AG09309 (cell line): ENCODE data around the gene ACBD6.

Experiments used
- DNase-seq: peaks from one replicate; pipeline ENCODE4 v3.0.0-alpha.2; 2010; ENCODE audit warnings: low read depth
- H3K4me3 ChIP-seq: 2 replicates; pipeline ENCODE4 v1.5.1; 2011; ENCODE audit warnings: mild to moderate bottlenecking, low read depth, low read length, moderate library complexity; ENCODE audit not compliant: control insufficient read depth
- TF ChIP-seq, protein P1 (sequence below): IDR thresholded peaks from 2 replicates; pipeline ENCODE4 v1.5.1; 2011; ENCODE audit warnings: mild to moderate bottlenecking, low read depth, low read length, inconsistent platforms; ENCODE audit not compliant: insufficient read depth, control insufficient read depth; ENCODE audit errors: missing control alignments

ACBD6 gene

DNA sequence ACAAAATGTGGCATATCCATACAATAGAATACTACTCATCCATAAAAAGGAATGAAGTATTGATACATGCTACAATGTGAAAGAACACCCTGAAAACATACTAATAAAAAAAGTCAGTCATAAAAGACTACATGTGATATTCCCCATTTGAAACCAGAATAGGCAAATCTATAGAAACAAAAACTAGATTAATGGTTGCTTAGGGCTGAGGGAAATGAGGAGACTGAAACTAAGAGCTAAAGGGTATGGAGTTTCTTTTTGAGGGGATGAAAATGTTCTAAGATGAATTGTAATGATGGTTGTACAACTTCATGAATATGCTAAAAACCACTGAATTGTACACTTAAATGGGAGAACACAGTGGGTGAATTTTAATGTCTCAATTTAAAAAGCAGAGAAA is 50.9 kb downstream of the ACBD6 start:
- H3K4me3 ChIP-seq = no peak overlapping the region
- TF ChIP-seq, protein P1, sequence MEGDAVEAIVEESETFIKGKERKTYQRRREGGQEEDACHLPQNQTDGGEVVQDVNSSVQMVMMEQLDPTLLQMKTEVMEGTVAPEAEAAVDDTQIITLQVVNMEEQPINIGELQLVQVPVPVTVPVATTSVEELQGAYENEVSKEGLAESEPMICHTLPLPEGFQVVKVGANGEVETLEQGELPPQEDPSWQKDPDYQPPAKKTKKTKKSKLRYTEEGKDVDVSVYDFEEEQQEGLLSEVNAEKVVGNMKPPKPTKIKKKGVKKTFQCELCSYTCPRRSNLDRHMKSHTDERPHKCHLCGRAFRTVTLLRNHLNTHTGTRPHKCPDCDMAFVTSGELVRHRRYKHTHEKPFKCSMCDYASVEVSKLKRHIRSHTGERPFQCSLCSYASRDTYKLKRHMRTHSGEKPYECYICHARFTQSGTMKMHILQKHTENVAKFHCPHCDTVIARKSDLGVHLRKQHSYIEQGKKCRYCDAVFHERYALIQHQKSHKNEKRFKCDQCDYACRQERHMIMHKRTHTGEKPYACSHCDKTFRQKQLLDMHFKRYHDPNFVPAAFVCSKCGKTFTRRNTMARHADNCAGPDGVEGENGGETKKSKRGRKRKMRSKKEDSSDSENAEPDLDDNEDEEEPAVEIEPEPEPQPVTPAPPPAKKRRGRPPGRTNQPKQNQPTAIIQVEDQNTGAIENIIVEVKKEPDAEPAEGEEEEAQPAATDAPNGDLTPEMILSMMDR = no peak
- no peak for DNase-seq

DNA sequence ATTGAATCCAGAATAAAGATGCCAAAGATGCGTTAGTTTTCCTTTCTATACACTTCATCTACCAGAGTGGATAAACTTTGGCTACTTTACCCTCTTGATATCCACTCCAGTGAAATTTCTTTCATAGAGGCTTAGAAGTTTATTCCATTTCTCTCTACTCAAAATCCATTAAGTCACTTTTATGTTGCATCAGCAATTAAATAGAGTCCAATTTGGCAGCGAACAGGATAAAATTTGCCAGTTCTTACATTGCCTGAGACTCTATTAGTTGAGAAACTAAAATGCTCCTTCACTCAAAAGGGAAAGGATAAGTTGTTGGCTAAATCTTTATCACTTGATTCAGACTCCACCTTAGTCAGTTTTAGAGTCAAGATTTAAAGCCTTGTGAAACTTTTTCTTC is 57.9 kb downstream of the ACBD6 start:
- TF ChIP-seq, protein P1 = no peak
- H3K4me3 ChIP-seq = no peak overlapping the region
- no peak for DNase-seq

DNA sequence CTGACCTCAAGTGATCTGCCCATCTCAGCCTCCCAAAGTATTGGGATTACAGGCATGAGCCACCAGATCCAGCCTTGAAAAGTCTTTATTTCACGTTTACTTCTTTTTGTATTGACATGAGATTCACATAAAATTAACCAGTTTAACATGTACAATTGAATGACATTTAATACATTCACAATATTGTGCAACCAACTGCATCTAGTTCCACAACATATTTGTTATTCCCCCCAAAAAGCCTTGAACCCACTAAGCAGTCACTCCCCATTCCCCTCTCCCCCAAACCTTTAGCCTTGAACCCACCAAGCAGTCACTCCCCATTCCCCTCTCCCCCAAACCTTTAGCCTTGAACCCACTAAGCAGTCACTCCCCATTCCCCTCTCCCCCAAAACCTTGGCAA is 62.0 kb downstream of the ACBD6 start:
- no peak overlapping the region for H3K4me3 ChIP-seq
- TF ChIP-seq, protein P1 = no peak
- DNase-seq = no peak

DNA sequence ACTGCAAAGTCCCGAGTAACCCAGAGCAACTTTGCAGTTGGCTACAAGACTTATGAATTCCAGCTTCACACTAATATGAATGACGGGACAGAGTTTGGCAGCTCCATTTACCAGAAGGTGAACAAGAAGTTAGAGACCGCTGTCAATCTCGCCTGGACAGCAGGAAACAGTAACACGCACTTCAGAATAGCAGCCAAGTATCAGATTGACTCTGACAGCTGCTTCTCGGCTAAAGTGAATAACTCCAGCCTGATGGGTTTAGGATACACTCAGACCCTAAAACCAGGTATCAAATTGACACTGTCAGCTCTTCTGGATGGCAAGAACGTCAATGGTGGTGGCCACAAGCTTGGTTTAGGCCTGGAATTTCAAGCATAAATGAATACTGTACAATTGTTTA is 66.8 kb downstream of the ACBD6 start:
- no peak overlapping the region for H3K4me3 ChIP-seq
- DNase-seq = no peak
- TF ChIP-seq, protein P1 = no peak

DNA sequence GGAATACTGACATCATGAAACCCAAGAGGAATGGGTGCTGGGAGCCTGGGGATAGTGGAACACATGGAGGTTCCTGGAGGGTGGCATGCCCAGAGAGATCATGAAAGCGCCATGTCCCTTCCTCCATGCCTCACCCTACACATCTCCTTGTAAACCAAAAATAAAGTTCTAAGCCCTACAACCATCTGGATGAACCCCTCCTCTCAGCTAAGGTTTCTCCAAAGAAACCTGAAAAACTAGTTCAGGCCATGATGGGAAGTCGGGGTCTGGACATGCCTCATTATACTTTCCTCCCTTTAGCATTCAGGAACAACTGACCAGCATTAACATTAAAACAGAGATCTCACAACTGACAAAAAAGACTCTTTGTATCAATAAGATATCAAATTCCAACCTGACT is 68.5 kb downstream of the ACBD6 start:
- TF ChIP-seq, protein P1 = no peak
- DNase-seq = no peak

DNA sequence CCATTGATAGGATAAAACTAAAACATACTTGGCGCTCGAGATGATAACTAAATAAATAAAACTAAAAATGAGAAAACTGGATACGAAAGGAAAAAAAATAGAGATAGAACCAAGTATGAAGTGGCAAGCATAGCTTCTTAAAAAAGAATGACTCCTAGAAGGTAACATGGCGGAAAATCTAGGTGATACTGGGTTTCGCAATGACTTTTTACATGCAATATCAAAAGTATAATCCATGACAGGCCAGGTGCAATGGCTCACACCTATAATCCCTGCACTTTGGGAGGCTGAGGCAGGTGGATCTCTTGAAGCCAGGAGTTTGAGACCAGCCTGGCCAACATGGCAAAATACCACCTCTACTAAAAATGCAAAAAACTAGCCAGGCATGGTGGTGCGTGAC is 70.7 kb downstream of the ACBD6 start:
- no peak for DNase-seq
- TF ChIP-seq, protein P1 = no peak
- H3K4me3 ChIP-seq = no peak overlapping the region

More for the DNA sequence above, 68.5 kb downstream of the ACBD6 start:
- H3K4me3 ChIP-seq = no peak overlapping the region
